GM18505 (cell line): ENCODE data around the gene ME3.

Experiments
- ATAC-seq: cut with Tn5 transposase; IDR thresholded peaks from one replicate; pipeline ENCODE4 v1.9.1; 2021; ENCODE audit not compliant: unreplicated experiment
- POLR2A ChIP-seq: IDR thresholded peaks from 4 replicates; pipeline ENCODE4 v1.6.1; 2011; ENCODE audit warnings: borderline replicate concordance; ENCODE audit not compliant: insufficient read depth, insufficient read length; ENCODE audit errors: extremely low read depth

Gene ME3

GRCh38 chr11:86589856-86590589 lies 82.4 kb downstream of the ME3 start:
- no peak for TF ChIP-seq POLR2A
- no peak for ATAC-seq

GRCh38 chr11:86589204-86589603 lies 83.2 kb downstream of the ME3 start:
- TF ChIP-seq POLR2A = no peak

GRCh38 chr11:86588566-86589090 lies 83.8 kb downstream of the ME3 start:
- ATAC-seq = no peak
- TF ChIP-seq POLR2A = no peak

More at GRCh38 chr11:86589204-86589603, 83.2 kb downstream of the ME3 start:
- no peak for ATAC-seq

GRCh38 chr11:86587264-86588193 lies 84.9 kb downstream of the ME3 start:
- no peak for ATAC-seq

GRCh38 chr11:86586307-86586706 lies 86.1 kb downstream of the ME3 start:
- TF ChIP-seq POLR2A = no peak
- no peak for ATAC-seq

More at GRCh38 chr11:86587264-86588193, 84.9 kb downstream of the ME3 start:
- TF ChIP-seq POLR2A = no peak

- TF ChIP-seq POLR2A = no peak
- ATAC-seq = no peak
These were observed 89.5 kb downstream of the ME3 start for GRCh38 chr11:86582898-86583297.

- ATAC-seq = no peak
- no peak for TF ChIP-seq POLR2A
These were observed 91.9 kb downstream of the ME3 start for GRCh38 chr11:86580535-86580934.

- TF ChIP-seq POLR2A = no peak
- no peak for ATAC-seq
These were observed 93.0 kb downstream of the ME3 start for GRCh38 chr11:86579406-86579731.

- TF ChIP-seq POLR2A = no peak
- ATAC-seq = no peak
These were observed 93.5 kb downstream of the ME3 start for GRCh38 chr11:86578727-86579405.

- no peak for TF ChIP-seq POLR2A
- ATAC-seq = no peak
These were observed 94.5 kb downstream of the ME3 start for GRCh38 chr11:86577644-86578636.

- ATAC-seq = no peak
- no peak for TF ChIP-seq POLR2A
These were observed 95.3 kb downstream of the ME3 start for GRCh38 chr11:86576946-86577624.

- no peak for ATAC-seq
- no peak for TF ChIP-seq POLR2A
These were observed 96.5 kb downstream of the ME3 start for GRCh38 chr11:86575927-86576326.
